ENCODE measurements around the gene NLRP12. TPM values are rescaled to one million over a fixed set of nuclear protein-coding genes. Genes with fewer than 3 reads are reported as not detected.

The NLRP12 gene
- total and polyA plus RNA-seq, 7 donors: 0.04 to 0.44 (median 0.17) TPM

DNA sequence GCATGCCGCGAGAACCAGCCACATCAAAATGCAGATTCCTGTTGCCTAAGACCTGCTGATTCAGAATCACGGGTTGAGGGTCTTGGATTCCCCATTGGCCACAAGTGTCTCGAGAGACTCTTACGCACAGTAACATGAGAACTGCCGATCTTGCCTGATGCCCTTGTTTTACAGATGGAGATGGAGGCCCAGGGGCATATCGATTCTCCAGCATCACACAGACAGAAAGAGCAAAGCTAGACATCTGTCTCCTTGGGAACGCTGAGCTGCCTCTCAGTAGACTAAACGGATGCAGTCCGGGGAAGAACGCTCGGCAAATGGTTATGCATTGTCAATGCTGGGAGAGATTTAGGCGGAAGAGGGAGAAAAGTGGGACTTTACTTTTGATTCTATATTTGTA, 5.4 kb downstream of the NLRP12 start:
- DNase-seq (no peak), ATAC-seq (no peak)
- TF ChIP-seq CTCF (IDR thresholded peaks at IDR 0.05): no peak
- intact Hi-C loops (cut with DNase I): loop anchor here in 1 of 2 donors (10.0 kb wide), 1 partner anchor 206 kb away; no protein-coding TSS in a partner anchor
- Histone ChIP-seq H3K4me1 (no peaks in the 10 kb centered on the region), H3K27ac (no peak overlapping the region), H3K27me3 (ENCODE audit: insufficient read depth in 3 of 3, low read length in 2 of 3) (no peaks in the 10 kb centered on the region), H3K36me3 (ENCODE audit: insufficient read depth in 1 of 2, low read depth in 1 of 2) (no peaks in the 10 kb centered on the region), H3K4me3 (no peak overlapping the region), H3K9me3 (no peaks in the 10 kb centered on the region)
- 52 to 60% (median 58%) methylated on average over 13 of the region's 13 CpGs for WGBS, 3 donors

- no peaks in the 10 kb centered on the region for H3K9me3 ChIP-seq
- ATAC-seq: no peak
- no peaks in the 10 kb centered on the region for H3K27me3 ChIP-seq (ENCODE audit: insufficient read depth in 3 of 3, low read length in 2 of 3)
- no peak overlapping the region for H3K27ac ChIP-seq
- no peaks in the 10 kb centered on the region for H3K36me3 ChIP-seq (ENCODE audit: insufficient read depth in 1 of 2, low read depth in 1 of 2)
- WGBS, 3 donors: 69 to 76% (median 72%) methylated on average over 4 of the region's 4 CpGs
- no peak for TF ChIP-seq CTCF (IDR thresholded peaks at IDR 0.05)
- H3K4me1 ChIP-seq: no peaks in the 10 kb centered on the region
- no peak overlapping the region for H3K4me3 ChIP-seq
- DNase-seq: no peak
- intact Hi-C loops (cut with DNase I): loop anchor here in 1 of 2 donors (10.0 kb wide), 1 partner anchor 211 kb away; no protein-coding TSS in a partner anchor
These were observed 10.1 kb downstream of the NLRP12 start for GRCh38 chr19:53813996-53814395.

DNA sequence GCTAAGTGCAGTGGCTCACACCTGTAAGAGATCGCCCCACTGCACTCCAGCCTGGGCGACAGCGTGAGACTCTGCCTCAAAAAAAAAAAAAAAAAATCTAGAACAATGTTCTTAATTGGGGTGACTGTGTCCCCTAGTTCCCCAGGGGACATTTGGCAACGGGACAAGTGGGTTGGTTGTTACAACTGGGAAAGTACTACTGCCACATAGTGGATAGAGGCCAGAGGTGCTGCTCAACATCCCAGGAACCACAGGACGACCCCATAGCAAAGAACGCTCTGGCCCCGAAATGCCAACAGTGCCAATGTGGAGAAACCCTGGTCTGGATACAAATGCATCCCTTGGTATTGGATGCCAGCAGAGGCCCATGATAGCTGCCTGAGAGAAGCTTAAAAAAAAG, 11.8 kb downstream of the NLRP12 start:
- Histone ChIP-seq H3K36me3 (ENCODE audit: insufficient read depth in 1 of 2, low read depth in 1 of 2) (no peaks in the 10 kb centered on the region), H3K9me3 (no peaks in the 10 kb centered on the region), H3K27me3 (ENCODE audit: insufficient read depth in 3 of 3, low read length in 2 of 3) (no peaks in the 10 kb centered on the region), H3K4me3 (no peak overlapping the region), H3K4me1 (no peaks in the 10 kb centered on the region), H3K27ac (no peak overlapping the region)
- intact Hi-C loops (cut with DNase I): loop anchor here in 1 of 2 donors (10.0 kb wide), 1 partner anchor 212 kb away; no protein-coding TSS in a partner anchor
- no peak for TF ChIP-seq CTCF (IDR thresholded peaks at IDR 0.05)
- 37 to 38% (median 38%) methylated on average over 7 of the region's 7 CpGs for WGBS, 3 donors
- ATAC-seq (no peak), DNase-seq (no peak)

DNA sequence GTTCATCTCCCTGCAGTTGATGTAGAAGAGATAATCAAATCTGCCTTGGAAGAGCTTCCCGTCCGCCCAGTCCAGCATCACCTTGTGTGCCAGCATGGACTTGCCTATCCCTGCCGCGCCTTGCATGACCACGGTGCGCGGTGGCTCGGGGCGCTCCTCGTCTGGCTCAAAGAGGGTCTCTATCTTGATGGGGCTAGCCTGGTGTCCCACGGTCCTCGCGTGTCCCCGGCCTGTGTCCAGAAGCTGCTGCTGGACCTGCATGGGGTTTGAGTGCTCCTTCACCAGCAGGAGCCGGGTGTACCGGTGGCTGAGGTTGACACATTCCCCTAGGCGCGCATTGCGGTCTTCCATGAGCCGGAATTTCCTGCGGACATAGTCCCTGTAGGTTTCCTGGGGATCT, 13.2 kb downstream of the NLRP12 start:
- Histone ChIP-seq H3K27me3 (ENCODE audit: insufficient read depth in 3 of 3, low read length in 2 of 3) (no peaks in the 10 kb centered on the region), H3K36me3 (ENCODE audit: insufficient read depth in 1 of 2, low read depth in 1 of 2) (no peaks in the 10 kb centered on the region), H3K4me1 (no peaks in the 10 kb centered on the region), H3K4me3 (no peak overlapping the region), H3K9me3 (no peaks in the 10 kb centered on the region), H3K27ac (no peak overlapping the region)
- WGBS, 3 donors: 92 to 95% (median 93%) methylated on average over 21 of the region's 21 CpGs
- intact Hi-C loops (cut with DNase I): loop anchor here in 1 of 2 donors (10.0 kb wide), 1 partner anchor 214 kb away; no protein-coding TSS in a partner anchor
- no peak for DNase-seq
- no peak for ATAC-seq
- no peak for TF ChIP-seq CTCF (IDR thresholded peaks at IDR 0.05)

DNA sequence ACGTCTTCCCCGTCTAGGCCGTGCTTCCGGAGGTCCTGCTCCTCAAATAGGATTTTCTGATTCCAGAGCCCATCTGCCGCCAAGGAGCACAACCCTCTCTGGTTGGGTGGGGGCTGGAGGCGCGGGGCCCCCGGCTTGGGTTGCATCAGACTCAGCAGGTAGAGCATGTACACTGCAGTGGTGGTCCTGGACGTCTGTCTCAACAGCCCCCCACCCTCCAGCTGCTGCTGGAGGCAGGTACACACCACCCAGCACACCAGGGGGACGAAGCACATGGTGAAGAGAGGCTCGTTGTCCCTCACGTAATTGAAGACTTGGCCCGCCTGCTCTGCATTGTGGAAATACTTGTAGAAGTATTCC, 13.9 kb downstream of the NLRP12 start:
- intact Hi-C loops (cut with DNase I): loop anchor here in 1 of 2 donors (10.0 kb wide), 1 partner anchor 215 kb away; no protein-coding TSS in a partner anchor
- Histone ChIP-seq H3K4me3 (no peak overlapping the region), H3K9me3 (no peaks in the 10 kb centered on the region), H3K4me1 (no peaks in the 10 kb centered on the region), H3K27ac (no peak overlapping the region), H3K36me3 (ENCODE audit: insufficient read depth in 1 of 2, low read depth in 1 of 2) (no peaks in the 10 kb centered on the region), H3K27me3 (ENCODE audit: insufficient read depth in 3 of 3, low read length in 2 of 3) (no peaks in the 10 kb centered on the region)
- WGBS, 3 donors: 67 to 76% (median 74%) methylated on average over 13 of the region's 13 CpGs
- DNase-seq: no peak
- no peak for TF ChIP-seq CTCF (IDR thresholded peaks at IDR 0.05)
- no peak for ATAC-seq

Data from psoas muscle (tissue), 8 donors.